HEK293T (cell line): ENCODE results near the gene NT5C3B.

Experiments used
- ARNT ChIP-seq: fragments of 450-650 bp; IDR thresholded peaks from 2 replicates; pipeline ENCODE4 v1.6.1; 2017; ENCODE audit warnings: mild to moderate bottlenecking
- BHLHE40 ChIP-seq: fragments of 450-650 bp; IDR thresholded peaks from 2 replicates; pipeline ENCODE4 v1.6.1; 2016; ENCODE audit warnings: mild to moderate bottlenecking, moderate library complexity, borderline replicate concordance
- CTBP1 ChIP-seq: fragments of 450-650 bp; IDR thresholded peaks from 2 replicates; pipeline ENCODE4 v1.6.1; 2016; ENCODE audit warnings: borderline replicate concordance
- FOXA1 ChIP-seq: fragments of 450-650 bp; IDR thresholded peaks from 2 replicates; pipeline ENCODE4 v1.6.1; 2016; ENCODE audit warnings: mild to moderate bottlenecking
- FOXK2 ChIP-seq: fragments of 450-650 bp; IDR thresholded peaks from 2 replicates; pipeline ENCODE4 v1.6.1; 2016; ENCODE audit warnings: mild to moderate bottlenecking
- FOXM1 ChIP-seq: fragments of 450-650 bp; IDR thresholded peaks from 2 replicates; pipeline ENCODE4 v1.6.1; 2017; ENCODE audit warnings: mild to moderate bottlenecking, borderline replicate concordance
- L3MBTL2 ChIP-seq: fragments of 450-650 bp; conservative IDR thresholded peaks from 2 replicates; pipeline ENCODE4 v1.6.1; 2016; ENCODE audit warnings: mild to moderate bottlenecking
- LEF1 ChIP-seq: fragments of 450-650 bp; IDR thresholded peaks from 2 replicates; pipeline ENCODE4 v1.6.1; 2017; ENCODE audit warnings: mild to moderate bottlenecking, borderline replicate concordance
- NFRKB ChIP-seq: fragments of 450-650 bp; IDR thresholded peaks from 2 replicates; pipeline ENCODE4 v1.6.1; 2016; ENCODE audit warnings: mild to moderate bottlenecking, moderate library complexity
- SP1 ChIP-seq: fragments of 450-650 bp; IDR thresholded peaks from 2 replicates; pipeline ENCODE4 v1.6.1; 2017
- SUZ12 ChIP-seq: fragments of 450-650 bp; IDR thresholded peaks from 2 replicates; pipeline ENCODE4 v1.6.1; 2016; ENCODE audit warnings: mild to moderate bottlenecking
- TARDBP ChIP-seq: fragments of 450-650 bp; IDR thresholded peaks from 2 replicates; pipeline ENCODE4 v1.6.1; 2016
- ZNF384 ChIP-seq: fragments of 450-650 bp; IDR thresholded peaks from 2 replicates; pipeline ENCODE4 v1.6.1; 2016

DNA sequence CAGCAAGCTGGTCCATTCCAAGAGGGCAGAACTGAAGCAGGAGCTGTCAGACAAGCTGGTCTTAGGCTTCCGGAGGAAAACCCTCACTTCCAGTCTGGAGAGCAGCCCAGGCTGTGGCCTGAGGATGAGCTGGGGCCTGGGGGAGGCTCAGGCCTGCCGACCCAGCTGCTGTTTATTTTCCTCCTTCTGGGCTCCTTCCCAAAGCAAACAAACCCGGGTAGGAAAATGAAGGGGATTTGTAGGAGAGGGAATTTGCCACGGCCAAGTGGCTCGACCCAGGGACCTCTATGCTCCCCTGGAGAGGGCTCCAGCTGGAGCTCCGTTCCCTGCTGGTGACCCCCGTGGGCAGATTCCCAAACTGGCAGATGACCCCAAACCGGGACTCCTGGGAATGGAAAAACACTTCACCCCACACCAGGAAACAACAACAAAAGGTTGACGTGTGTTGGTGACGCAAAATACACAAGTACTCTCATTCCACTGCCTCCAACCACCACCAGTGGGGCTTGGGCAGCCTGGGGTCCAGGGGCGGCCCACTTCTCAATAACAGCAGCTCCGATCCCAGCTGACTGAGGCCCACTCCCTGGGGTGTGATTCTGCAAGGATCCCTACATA is 58.4 kb downstream of the NT5C3B start:
- TF ChIP-seq SP1 (no peak), SUZ12 (no peak), BHLHE40 (no peak), LEF1 (no peak), FOXA1 (no peak), FOXK2 (no peak), CTBP1 (no peak), TARDBP (no peak), L3MBTL2 (no peak), FOXM1 (no peak), ARNT (no peak), NFRKB (no peak), ZNF384 (no peak)
